Activated T-helper 17 cell treated with anti-CD3 and anti-CD28 coated beads, Interleukin-2, amount 50 U/mL, for 72 hours (primary cell): ENCODE data around the gene GRN. TPM values are rescaled to one million over a fixed set of nuclear protein-coding genes. Genes with fewer than 3 reads are reported as not detected.
A peak's percentile ranks its signal among the peaks of the same experiment; 100 is the strongest.

Source experiments
- ATAC-seq: fragments of 150-1000 bp; cut with Tn5 transposase; replicated peaks from 2 replicates; pipeline ENCODE4 v1.10.0; 2021; ENCODE audit warnings: mild to moderate bottlenecking, moderate library complexity
- H3K27ac Mint-ChIP-seq: one replicate; pipeline ENCODE4 v1.8.0; 2022; ENCODE audit warnings: mixed read lengths
- H3K27me3 Mint-ChIP-seq: one replicate; pipeline ENCODE4 v1.8.0; 2022; ENCODE audit warnings: mixed read lengths
- H3K36me3 Mint-ChIP-seq: one replicate; pipeline ENCODE4 v1.8.0; 2022; ENCODE audit warnings: low read depth, mild to moderate bottlenecking, mixed read lengths
- H3K4me1 Mint-ChIP-seq: one replicate; pipeline ENCODE4 v1.8.0; 2022; ENCODE audit warnings: mixed read lengths
- H3K4me3 Mint-ChIP-seq: one replicate; pipeline ENCODE4 v1.8.0; 2022; ENCODE audit warnings: mild to moderate bottlenecking, mixed read lengths
- H3K9me3 Mint-ChIP-seq: one replicate; pipeline ENCODE4 v1.8.0; 2022; ENCODE audit warnings: mixed read lengths
- total RNA-seq, 2 donors: library from RNA; stranded (reverse); gene quantifications; one replicate each; pipeline ENCODE4 v1.2.3, GENCODE V29; 2022

Gene GRN
- 10 to 100 TPM; 48.5 to 54.5 TPM for total RNA-seq

DNA sequence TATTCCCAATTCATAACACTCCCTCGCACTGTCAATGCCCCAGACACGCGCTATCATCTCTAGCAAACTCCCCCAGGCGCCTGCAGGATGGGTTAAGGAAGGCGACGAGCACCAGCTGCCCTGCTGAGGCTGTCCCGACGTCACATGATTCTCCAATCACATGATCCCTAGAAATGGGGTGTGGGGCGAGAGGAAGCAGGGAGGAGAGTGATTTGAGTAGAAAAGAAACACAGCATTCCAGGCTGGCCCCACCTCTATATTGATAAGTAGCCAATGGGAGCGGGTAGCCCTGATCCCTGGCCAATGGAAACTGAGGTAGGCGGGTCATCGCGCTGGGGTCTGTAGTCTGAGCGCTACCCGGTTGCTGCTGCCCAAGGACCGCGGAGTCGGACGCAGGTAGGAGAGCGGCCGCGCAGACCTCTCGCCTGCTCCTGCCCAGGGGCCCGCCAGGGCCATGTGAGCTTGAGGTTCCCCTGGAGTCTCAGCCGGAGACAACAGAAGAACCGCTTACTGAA, at the start of gene GRN:
TSS of gene GRN (plus strand) at position 364 of the 515 bp plus-strand sequence. CDS start 3,863 bp downstream, outside the sequence.
- Mint-ChIP-seq H3K27ac (peak within 1 kb of the TSS; percentile 82), H3K36me3 (no peaks in the 10 kb centered on the region), H3K9me3 (no peaks in the 10 kb centered on the region), H3K27me3 (no peaks in the 10 kb centered on the region), H3K4me1 (peaks cover 10% of the 10 kb centered on the region), H3K4me3 (peak within 1 kb of the TSS; percentile 86)
- ATAC-seq = peak; percentile 99

DNA sequence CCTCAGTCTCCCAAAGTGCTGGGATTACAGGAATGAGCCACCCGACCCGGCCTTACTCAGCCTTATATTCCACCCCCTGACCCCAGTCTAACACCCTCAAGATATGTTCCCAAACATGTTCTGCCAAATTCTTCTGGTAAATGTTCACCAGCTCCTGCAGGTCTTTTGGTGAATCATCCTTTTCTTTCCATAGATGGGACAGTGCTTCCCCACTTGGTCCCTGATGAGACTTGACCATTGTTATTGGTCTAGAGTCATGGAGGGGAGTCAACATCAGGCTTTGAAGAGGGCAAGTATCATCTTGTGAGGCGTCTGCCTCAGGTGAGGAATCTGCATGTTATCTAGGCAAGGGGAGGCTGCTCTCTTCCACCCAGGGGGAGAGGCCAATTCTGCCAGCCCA, 47.1 kb upstream of the GRN start:
- H3K4me3 Mint-ChIP-seq = no peak overlapping the region
- H3K4me1 Mint-ChIP-seq = peaks cover 4% of the 10 kb centered on the region
- no peak overlapping the region for H3K27ac Mint-ChIP-seq
- no peak for ATAC-seq
- H3K9me3 Mint-ChIP-seq = no peaks in the 10 kb centered on the region
- H3K27me3 Mint-ChIP-seq = no peaks in the 10 kb centered on the region
- H3K36me3 Mint-ChIP-seq = no peaks in the 10 kb centered on the region

DNA sequence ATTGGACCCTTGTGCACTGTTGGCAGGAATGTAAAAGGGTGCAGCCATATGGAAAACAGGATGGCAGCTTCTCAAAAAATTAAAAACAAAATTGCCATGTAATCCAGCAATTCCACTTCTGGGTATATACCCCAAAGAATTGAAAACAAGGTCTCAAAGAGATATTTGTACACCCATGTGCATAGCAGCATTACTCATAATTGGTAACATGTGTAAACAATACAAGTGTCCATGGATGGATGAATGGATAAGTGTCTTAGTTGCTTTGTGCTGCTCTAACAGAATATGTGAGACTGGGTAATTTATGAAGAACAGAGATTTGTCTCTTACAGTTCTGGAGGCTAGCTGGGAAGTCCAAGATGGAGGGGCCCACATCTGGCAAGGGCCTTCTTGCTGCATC, 40.5 kb upstream of the GRN start:
- Mint-ChIP-seq H3K9me3 (no peaks in the 10 kb centered on the region), H3K4me1 (peaks cover 4% of the 10 kb centered on the region), H3K36me3 (no peaks in the 10 kb centered on the region), H3K4me3 (no peak overlapping the region), H3K27me3 (peaks cover 12% of the 10 kb centered on the region), H3K27ac (no peak overlapping the region)
- ATAC-seq = no peak

DNA sequence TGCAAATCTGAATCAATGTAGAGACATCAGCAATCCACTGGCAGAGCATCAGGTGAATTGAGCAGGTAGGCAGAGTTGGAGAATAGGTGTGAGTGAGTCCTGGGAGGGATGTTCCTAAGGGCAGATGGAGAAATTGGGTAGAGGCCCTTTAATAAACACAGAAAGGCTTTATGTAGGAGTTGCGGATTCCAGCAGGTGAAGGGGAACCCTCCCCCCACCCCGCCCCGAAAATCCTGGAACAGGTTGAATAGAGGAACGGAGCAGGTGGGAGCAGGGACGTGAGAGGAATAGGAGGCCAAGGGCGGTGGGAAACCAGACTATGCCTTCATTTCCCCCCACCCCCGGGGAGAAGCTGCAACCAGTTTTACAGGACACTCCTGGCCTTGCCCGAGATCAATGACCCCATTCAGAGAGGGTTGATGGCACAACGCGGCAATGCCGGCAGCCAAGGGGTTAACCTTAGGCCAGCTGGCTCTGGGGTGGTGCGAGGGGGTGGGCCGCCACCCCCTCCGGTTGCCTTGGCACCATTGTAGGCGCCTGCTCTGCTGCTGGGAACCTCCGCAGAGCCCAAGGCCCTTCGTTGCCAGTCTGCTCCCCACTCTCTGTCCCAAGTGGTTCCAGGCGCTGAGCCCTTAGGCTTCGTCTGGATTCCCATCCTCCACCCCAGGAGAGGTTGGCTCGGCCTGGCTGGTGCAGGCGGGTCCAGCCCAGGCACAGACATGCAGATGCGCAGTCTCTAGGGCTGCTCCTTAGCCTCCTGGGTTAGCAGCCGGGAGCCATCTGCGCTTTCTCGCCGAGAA, 37.5 kb upstream of the GRN start:
- H3K27ac Mint-ChIP-seq = no peak overlapping the region
- no peaks in the 10 kb centered on the region for H3K36me3 Mint-ChIP-seq
- H3K4me1 Mint-ChIP-seq = peaks cover 8% of the 10 kb centered on the region
- no peaks in the 10 kb centered on the region for H3K9me3 Mint-ChIP-seq
- peak; percentile 32 for ATAC-seq
- peak overlapping the region; percentile 39 for H3K4me3 Mint-ChIP-seq
- H3K27me3 Mint-ChIP-seq = peaks cover 12% of the 10 kb centered on the region

DNA sequence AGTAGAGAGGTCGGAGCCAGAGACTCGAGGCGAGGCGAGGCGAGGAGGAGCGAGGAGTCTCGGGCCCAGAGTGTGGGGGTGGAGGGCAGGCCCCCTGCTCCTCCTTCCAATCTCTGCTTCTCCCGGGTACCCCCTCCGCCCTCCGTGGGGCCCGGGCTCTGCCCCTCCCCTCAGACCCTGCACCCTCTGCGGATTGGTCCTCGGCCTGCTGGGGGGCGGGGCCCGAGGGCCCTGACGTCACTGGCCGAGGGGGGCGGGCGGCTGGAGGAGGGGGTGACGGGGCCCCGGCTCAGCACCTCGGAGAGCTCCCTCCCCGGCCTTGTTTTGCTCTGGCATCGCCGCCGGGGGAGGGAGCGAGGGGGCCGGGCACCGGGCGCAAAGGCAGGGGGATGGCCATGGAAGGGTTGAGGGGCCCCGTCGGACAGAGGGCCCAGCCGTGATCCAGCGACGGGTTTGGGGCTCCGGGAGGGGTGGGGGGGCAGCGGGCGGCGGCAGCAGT, 36.7 kb upstream of the GRN start, which contains the start of gene RUNDC3A:
TSS of gene RUNDC3A (plus strand) at position 282 of the 499 bp plus-strand sequence. CDS start 232 bp downstream, outside the sequence.
- peak; percentile 95 for ATAC-seq
- H3K27ac Mint-ChIP-seq = no peak within 1 kb of the TSS
- H3K4me1 Mint-ChIP-seq = peaks cover 8% of the 10 kb centered on the region
- H3K36me3 Mint-ChIP-seq = no peaks in the 10 kb centered on the region
- H3K4me3 Mint-ChIP-seq = peak within 1 kb of the TSS; percentile 56
- peaks cover 12% of the 10 kb centered on the region for H3K27me3 Mint-ChIP-seq
- H3K9me3 Mint-ChIP-seq = no peaks in the 10 kb centered on the region

DNA sequence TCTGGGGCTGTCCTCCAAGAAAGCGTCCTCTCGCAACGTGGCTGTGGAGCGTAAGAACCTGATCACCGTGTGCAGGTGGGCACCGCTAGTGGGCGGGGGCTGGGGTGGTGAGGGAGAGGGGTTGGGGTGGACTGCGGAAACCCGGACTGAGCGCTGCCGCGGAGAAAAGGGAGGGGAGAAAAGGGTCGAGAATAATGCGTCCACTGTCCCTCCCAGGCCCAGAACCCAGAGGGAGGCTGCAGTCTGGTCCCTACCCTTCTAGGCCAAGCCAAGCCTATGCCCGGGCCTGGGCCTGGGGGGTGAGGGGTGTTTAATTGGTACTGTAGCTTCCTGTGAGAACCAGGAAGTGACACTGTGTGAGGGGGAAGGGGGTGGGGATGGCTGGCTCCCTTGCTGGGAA, 36.2 kb upstream of the GRN start:
- H3K9me3 Mint-ChIP-seq = no peaks in the 10 kb centered on the region
- ATAC-seq = peak; percentile 5
- peaks cover 8% of the 10 kb centered on the region for H3K4me1 Mint-ChIP-seq

GRCh38 chr17:44309472-44309871, 35.6 kb upstream of the GRN start:
- H3K36me3 Mint-ChIP-seq = no peaks in the 10 kb centered on the region
- no peak for ATAC-seq
- peaks cover 8% of the 10 kb centered on the region for H3K4me1 Mint-ChIP-seq
- no peak overlapping the region for H3K27ac Mint-ChIP-seq
- no peaks in the 10 kb centered on the region for H3K9me3 Mint-ChIP-seq
- H3K27me3 Mint-ChIP-seq = peaks cover 19% of the 10 kb centered on the region
- peak overlapping the region; percentile 56 for H3K4me3 Mint-ChIP-seq

More for the DNA sequence above, 36.2 kb upstream of the GRN start:
- no peak overlapping the region for H3K27ac Mint-ChIP-seq
- H3K27me3 Mint-ChIP-seq = peaks cover 13% of the 10 kb centered on the region
- no peaks in the 10 kb centered on the region for H3K36me3 Mint-ChIP-seq
- peak overlapping the region; percentile 56 for H3K4me3 Mint-ChIP-seq

GRCh38 chr17:44310188-44310587, 34.9 kb upstream of the GRN start:
- ATAC-seq = no peak
- no peaks in the 10 kb centered on the region for H3K9me3 Mint-ChIP-seq
- peaks cover 19% of the 10 kb centered on the region for H3K27me3 Mint-ChIP-seq
- peak overlapping the region; percentile 56 for H3K4me3 Mint-ChIP-seq
- no peak overlapping the region for H3K27ac Mint-ChIP-seq
- H3K36me3 Mint-ChIP-seq = no peaks in the 10 kb centered on the region
- peaks cover 8% of the 10 kb centered on the region for H3K4me1 Mint-ChIP-seq

GRCh38 chr17:44310609-44311376, 34.3 kb upstream of the GRN start:
- Mint-ChIP-seq H3K27me3 (peaks cover 23% of the 10 kb centered on the region), H3K4me3 (no peak overlapping the region), H3K27ac (no peak overlapping the region), H3K36me3 (no peaks in the 10 kb centered on the region), H3K4me1 (peaks cover 12% of the 10 kb centered on the region), H3K9me3 (no peaks in the 10 kb centered on the region)
- ATAC-seq = no peak

DNA sequence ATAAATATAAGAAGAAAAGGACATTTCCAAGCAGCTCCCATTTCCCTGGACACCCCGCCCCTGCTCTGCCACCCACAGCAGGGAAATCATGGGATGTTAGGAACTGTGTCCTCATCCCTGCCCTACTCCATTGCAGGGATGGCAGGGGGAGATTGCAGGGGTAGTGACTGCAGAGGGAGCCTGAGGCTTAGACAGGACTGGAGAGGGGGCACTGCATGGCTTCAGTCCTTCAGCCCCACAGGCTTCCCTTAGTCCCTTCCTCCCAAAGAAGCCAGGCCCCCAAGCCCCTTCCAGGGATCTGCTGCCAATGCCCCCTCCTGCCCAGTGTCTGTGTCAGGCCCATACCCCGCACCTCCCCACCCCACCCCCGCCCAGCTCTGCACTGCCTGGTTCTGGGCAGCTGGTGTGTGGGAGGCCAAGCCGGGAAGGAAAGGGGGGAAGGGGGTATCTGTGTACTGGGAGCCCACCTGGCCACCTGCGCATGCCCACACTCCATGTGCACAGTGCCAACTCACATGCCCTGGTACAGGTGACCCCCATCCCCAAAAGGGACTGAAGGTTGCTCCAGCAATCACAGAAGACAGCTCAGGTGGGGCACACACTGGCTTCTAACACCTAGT, 33.4 kb upstream of the GRN start:
- no peak overlapping the region for H3K27ac Mint-ChIP-seq
- H3K27me3 Mint-ChIP-seq = peaks cover 25% of the 10 kb centered on the region
- no peaks in the 10 kb centered on the region for H3K36me3 Mint-ChIP-seq
- no peak for ATAC-seq
- H3K4me1 Mint-ChIP-seq = peaks cover 16% of the 10 kb centered on the region
- no peak overlapping the region for H3K4me3 Mint-ChIP-seq
- no peaks in the 10 kb centered on the region for H3K9me3 Mint-ChIP-seq

DNA sequence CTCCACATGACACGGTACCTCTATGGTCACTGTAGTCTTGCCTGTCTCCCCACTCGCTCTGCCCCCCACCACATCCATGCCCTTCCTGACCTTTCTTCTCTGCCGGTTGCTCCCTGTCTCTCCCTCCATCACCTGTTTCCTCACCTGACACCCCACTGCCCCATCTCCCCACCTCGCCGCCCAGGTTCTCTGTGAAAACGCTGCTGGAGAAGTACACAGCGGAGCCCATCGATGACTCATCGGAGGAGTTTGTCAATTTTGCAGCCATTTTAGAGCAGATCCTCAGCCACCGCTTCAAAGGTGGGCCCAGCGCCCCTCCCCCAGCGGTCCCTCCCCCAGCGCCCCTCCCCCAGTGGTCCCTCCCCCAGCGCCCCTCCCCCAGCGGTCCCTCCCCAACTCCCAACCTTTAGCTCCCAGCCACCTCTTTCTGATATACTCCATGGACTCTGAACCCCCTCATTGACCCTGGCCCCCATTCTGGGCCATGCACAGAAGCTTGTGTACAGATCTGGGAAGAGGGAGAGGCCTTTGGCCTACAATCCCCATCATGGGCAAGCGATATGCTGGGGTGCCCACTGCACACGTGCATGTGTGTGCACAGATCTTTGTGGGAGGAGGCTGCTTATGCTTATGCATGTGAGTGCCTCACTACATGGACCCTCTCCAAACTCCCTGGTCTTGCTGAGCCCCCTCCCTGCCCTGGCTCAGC, 32.6 kb upstream of the GRN start:
- H3K4me3 Mint-ChIP-seq = no peak overlapping the region
- H3K4me1 Mint-ChIP-seq = peaks cover 12% of the 10 kb centered on the region
- no peaks in the 10 kb centered on the region for H3K36me3 Mint-ChIP-seq
- H3K27me3 Mint-ChIP-seq = peaks cover 21% of the 10 kb centered on the region
- H3K27ac Mint-ChIP-seq = no peak overlapping the region
- H3K9me3 Mint-ChIP-seq = no peaks in the 10 kb centered on the region
- ATAC-seq = no peak

DNA sequence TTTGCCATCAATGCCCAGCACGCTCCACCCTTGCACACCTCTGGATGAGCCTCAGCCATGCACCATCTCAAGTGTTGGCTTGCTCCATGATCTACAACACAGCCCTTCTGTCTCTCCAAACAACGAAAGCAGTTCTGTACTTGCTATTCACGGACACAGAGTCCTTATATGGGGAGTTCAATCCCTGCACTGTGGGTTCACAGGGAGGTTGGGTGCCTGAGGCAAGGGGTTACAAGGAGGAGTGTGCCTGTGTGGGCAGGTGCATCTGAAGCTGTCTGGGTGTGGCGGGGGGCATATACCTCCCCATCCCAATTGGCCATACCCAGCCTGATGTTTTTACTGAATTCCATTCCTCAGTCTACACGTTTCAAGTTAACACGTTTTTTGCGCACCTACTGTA, 31.1 kb upstream of the GRN start:
- H3K4me3 Mint-ChIP-seq = peak overlapping the region; percentile 49

DNA sequence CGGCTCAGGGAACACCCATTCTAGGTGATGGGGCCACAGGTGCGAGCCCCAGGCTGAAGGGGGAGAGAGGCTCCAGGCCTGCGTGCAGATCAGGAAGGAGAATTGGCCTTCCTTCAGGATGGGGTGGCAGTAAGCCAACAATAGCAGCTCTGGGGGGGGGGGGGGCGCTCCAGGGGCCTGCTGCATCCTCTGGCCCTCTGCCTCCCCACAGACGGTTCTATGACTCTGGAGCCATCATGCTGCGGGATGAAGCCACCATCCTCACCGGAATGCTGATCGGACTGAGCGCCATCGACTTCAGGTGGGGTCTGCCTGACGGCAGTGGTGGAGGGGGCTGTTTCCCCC, 30.6 kb upstream of the GRN start:
- no peak for ATAC-seq
- Mint-ChIP-seq H3K4me3 (peak overlapping the region; percentile 49), H3K4me1 (peaks cover 12% of the 10 kb centered on the region), H3K36me3 (peaks cover 5% of the 10 kb centered on the region), H3K27ac (no peak overlapping the region), H3K9me3 (no peaks in the 10 kb centered on the region), H3K27me3 (peaks cover 23% of the 10 kb centered on the region)

More for the DNA sequence above, 31.1 kb upstream of the GRN start:
- H3K4me1 Mint-ChIP-seq = peaks cover 12% of the 10 kb centered on the region
- no peak overlapping the region for H3K27ac Mint-ChIP-seq
- H3K36me3 Mint-ChIP-seq = peaks cover under 1% of the 10 kb centered on the region
- no peaks in the 10 kb centered on the region for H3K9me3 Mint-ChIP-seq
- no peak for ATAC-seq
- H3K27me3 Mint-ChIP-seq = peaks cover 23% of the 10 kb centered on the region
